ENCODE data around the gene TMEM176A.

Gene TMEM176A

DNA sequence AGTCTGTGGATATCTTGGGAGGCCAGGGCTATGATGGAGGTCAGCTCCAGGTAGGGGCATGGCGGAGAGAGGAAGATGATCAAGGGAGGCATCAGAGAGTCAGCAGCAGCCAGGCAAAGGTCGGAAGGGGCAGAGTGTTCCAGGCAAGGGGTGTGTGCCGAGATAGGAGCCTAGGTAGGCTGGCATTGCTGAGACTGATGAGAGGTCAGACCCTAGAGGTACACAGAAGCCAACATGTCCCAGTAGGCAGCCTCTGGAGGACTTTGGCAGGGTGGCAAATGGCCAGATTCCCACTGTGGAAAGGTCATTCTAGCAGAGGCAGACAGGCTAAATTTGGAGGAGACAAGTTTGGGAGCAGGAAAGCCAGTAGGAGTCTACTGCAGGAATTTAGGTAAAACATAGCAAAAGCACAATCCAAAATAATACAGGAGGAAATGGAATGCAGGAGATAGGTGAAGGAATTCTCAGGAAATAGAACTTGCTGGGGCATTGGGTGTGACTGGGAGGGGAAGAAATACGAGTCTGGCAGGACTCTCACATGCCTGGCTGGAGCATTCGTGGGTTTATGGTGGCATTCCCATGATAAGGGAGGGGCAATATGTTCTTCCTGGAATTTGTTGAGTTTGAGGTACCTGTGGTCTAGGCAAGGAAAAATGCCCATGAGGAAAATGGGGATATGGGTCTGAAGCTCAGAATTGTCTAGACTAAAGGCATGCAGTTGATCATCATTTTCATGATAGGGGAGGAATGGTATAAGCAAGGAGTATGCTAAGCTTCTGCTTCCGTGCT, 25.7 kb downstream of the TMEM176A start:
- TF ChIP-seq, protein P1, sequence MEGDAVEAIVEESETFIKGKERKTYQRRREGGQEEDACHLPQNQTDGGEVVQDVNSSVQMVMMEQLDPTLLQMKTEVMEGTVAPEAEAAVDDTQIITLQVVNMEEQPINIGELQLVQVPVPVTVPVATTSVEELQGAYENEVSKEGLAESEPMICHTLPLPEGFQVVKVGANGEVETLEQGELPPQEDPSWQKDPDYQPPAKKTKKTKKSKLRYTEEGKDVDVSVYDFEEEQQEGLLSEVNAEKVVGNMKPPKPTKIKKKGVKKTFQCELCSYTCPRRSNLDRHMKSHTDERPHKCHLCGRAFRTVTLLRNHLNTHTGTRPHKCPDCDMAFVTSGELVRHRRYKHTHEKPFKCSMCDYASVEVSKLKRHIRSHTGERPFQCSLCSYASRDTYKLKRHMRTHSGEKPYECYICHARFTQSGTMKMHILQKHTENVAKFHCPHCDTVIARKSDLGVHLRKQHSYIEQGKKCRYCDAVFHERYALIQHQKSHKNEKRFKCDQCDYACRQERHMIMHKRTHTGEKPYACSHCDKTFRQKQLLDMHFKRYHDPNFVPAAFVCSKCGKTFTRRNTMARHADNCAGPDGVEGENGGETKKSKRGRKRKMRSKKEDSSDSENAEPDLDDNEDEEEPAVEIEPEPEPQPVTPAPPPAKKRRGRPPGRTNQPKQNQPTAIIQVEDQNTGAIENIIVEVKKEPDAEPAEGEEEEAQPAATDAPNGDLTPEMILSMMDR (IDR thresholded peaks at IDR 0.05; ENCODE audit: low read depth, low read length) = no peak

DNA sequence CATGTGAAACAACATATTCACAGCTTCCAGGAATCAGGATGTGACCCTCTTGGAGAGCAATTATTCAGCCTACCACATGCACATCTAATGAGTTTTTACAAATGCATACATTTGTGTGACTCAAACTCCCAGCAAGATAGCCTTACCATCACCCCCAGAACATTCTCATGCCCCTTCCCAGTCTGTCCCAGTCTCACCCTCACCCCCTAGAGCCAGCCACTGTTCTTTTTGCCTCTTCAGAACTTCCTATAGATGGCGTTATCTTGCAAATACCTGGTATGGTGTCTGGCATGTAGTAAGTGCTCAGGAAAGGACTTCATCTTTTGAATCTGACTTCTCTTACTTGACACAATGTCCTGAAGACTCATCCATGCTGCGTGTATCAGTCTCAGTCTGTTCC, 27.8 kb downstream of the TMEM176A start:
- DNase-seq (ENCODE audit: low read depth in 2 of 2) = no peak
- H3K4me3 ChIP-seq (replicated peaks in 1 of 2; ENCODE audit: low read depth in 2 of 2, low read length in 2 of 2) = no peak overlapping the region
- TF ChIP-seq, protein P1 (IDR thresholded peaks at IDR 0.05; ENCODE audit: low read depth, low read length) = no peak

More for the DNA sequence above, 25.7 kb downstream of the TMEM176A start:
- no peak overlapping the region for H3K4me3 ChIP-seq (replicated peaks in 1 of 2; ENCODE audit: low read depth in 2 of 2, low read length in 2 of 2)
- DNase-seq (ENCODE audit: low read depth in 2 of 2) = no peak

DNA sequence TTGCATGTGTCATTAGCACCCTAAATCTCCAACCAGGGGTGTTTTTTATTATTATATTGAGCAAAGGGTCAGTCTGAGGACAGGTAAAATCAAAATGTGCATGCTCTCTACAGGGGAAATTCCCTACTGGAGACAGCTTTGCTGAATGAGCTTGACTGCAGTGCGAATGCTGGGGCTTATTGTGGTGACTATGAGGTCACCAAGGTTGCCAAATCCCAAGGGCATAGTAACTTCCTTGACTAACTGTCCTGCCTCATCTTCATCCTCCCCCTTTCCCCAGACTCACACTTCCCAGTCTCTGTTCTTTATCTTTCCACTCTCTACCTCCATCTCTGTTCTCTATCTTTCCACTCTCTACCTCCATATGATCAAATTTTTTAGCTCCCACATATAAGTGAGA, 28.9 kb downstream of the TMEM176A start:
- H3K4me3 ChIP-seq (replicated peaks in 1 of 2; ENCODE audit: low read depth in 2 of 2, low read length in 2 of 2) = no peak overlapping the region
- TF ChIP-seq, protein P1 (IDR thresholded peaks at IDR 0.05; ENCODE audit: low read depth, low read length) = no peak
- DNase-seq (ENCODE audit: low read depth in 2 of 2) = no peak

DNA sequence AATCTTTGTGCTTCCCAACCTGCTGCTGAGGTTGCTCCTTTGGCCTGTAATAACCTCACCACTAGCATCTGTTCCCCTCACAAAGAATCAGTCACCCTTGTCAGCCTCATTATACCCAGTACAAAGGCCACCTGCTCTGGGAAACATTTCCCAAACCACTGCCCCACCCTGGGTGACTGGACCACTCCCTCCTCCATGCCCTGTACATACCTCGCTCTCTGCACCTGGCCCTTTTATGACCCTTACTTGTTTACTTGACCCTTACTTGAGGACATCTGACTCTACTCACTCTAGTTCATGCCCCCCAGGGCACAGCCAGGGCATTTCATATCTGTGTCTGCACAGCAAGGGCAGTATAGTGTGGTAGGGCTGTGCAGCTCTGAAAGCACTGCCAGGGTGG, 30.4 kb downstream of the TMEM176A start:
- no peak overlapping the region for H3K4me3 ChIP-seq (replicated peaks in 1 of 2; ENCODE audit: low read depth in 2 of 2, low read length in 2 of 2)
- DNase-seq (ENCODE audit: low read depth in 2 of 2) = no peak
- TF ChIP-seq, protein P1 (IDR thresholded peaks at IDR 0.05; ENCODE audit: low read depth, low read length) = no peak

DNA sequence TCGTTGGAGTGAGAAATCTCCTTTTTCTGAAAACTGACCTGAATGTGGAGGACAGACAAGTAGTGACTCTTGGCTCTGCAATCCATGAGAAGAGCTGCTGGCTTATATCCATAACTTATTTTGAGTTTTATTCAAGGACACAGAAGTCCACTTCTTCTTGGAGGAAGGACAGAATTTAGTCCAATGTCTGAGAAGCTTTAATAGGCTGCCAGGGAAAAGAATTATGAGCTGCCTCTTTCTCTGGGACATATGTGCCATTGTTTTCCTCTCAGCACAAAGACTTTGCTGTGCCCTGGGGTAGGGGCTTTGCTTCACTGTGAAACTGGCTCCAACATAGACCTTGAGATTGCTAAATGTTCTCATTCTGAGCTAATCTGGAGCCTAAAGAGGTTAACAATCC, 31.3 kb downstream of the TMEM176A start:
- DNase-seq (ENCODE audit: low read depth in 2 of 2) = no peak
- H3K4me3 ChIP-seq (replicated peaks in 1 of 2; ENCODE audit: low read depth in 2 of 2, low read length in 2 of 2) = no peak overlapping the region
- TF ChIP-seq, protein P1 (IDR thresholded peaks at IDR 0.05; ENCODE audit: low read depth, low read length) = no peak

DNA sequence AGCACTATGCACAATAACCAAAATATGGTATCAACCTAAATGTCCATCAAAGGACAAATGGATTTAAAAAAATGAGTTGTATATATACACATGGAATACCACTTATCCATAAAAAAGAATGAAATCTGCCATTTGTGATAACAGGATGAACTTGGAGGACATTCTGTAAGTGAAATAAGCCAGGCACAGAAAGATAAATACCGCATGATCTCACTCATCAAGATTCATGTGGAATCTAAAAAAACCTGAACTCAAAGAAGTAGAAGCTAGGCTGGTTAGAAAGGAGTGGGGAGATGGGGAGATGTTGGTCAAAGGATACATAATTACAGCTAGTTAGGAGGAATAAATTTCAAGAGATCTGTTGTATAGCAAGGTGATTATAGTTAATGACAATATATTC, 34.5 kb downstream of the TMEM176A start:
- TF ChIP-seq, protein P1 (IDR thresholded peaks at IDR 0.05; ENCODE audit: low read depth, low read length) = no peak
- H3K4me3 ChIP-seq (replicated peaks in 1 of 2; ENCODE audit: low read depth in 2 of 2, low read length in 2 of 2) = no peak overlapping the region
- DNase-seq (ENCODE audit: low read depth in 2 of 2) = no peak
